Fibroblast of mammary gland (primary cell): Measurements from ENCODE around the gene RPL32.

Experiments
- DNase-seq: peaks from one replicate; pipeline ENCODE4 v3.0.0-alpha.2; 2010; ENCODE audit warnings: low read depth
- H3K4me3 ChIP-seq: 2 replicates; pipeline ENCODE4 v1.5.1; 2011; ENCODE audit warnings: low read depth, mild to moderate bottlenecking, low read length, moderate library complexity; ENCODE audit not compliant: control insufficient read depth
- TF ChIP-seq, protein P1 (sequence below): conservative IDR thresholded peaks from 2 replicates; pipeline ENCODE4 v1.5.1; 2011; ENCODE audit warnings: low read depth, low read length, inconsistent platforms; ENCODE audit not compliant: control insufficient read depth, insufficient read depth

Gene RPL32

DNA sequence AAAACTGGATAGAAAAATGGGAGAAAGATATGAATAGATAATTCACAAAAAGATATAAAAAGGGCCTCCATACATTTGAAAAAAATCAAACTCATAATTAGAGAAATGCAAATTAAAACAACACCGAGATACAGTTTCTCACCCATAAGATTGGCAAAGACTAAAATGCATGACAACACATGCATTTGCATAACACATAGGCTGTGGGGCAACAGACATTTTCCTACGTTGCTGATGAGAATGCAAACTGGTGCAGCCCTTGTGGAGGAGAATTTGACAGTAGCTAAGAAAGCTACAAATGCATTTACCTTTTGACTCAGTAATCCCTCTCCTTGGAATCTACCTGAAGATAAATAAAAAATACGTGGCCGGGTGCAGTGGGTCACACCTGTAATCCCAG lies 56.3 kb downstream of the RPL32 start:
- DNase-seq: no peak
- no peak overlapping the region for H3K4me3 ChIP-seq
- TF ChIP-seq, protein P1, sequence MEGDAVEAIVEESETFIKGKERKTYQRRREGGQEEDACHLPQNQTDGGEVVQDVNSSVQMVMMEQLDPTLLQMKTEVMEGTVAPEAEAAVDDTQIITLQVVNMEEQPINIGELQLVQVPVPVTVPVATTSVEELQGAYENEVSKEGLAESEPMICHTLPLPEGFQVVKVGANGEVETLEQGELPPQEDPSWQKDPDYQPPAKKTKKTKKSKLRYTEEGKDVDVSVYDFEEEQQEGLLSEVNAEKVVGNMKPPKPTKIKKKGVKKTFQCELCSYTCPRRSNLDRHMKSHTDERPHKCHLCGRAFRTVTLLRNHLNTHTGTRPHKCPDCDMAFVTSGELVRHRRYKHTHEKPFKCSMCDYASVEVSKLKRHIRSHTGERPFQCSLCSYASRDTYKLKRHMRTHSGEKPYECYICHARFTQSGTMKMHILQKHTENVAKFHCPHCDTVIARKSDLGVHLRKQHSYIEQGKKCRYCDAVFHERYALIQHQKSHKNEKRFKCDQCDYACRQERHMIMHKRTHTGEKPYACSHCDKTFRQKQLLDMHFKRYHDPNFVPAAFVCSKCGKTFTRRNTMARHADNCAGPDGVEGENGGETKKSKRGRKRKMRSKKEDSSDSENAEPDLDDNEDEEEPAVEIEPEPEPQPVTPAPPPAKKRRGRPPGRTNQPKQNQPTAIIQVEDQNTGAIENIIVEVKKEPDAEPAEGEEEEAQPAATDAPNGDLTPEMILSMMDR: no peak
